Fibroblast of lung (primary cell): ENCODE results near the gene SLC18A3. TPM values are rescaled to one million over a fixed set of nuclear protein-coding genes. Genes with fewer than 3 reads are reported as not detected.

Source experiments
- DNase-seq, 2 donors: peaks; one replicate each; pipeline versions ENCODE4 v3.0.0 to v3.0.0-alpha.2; 2010; ENCODE audit warnings: low read depth in 2 of 2
- H2AFZ ChIP-seq: 2 replicates; pipeline ENCODE4 v1.5.1; 2012; ENCODE audit warnings: low read length, control low read depth, inconsistent platforms
- H3K27ac ChIP-seq: 2 replicates; pipeline ENCODE4 v1.5.1; 2011; ENCODE audit warnings: low read length, control low read depth; ENCODE audit not compliant: insufficient read depth
- H3K27me3 ChIP-seq: 2 replicates; pipeline ENCODE4 v1.5.1; 2011; ENCODE audit warnings: mild to moderate bottlenecking, low read length; ENCODE audit not compliant: control insufficient read depth, insufficient read depth
- H3K36me3 ChIP-seq: 2 replicates; pipeline ENCODE4 v1.5.1; 2011; ENCODE audit warnings: low read length; ENCODE audit not compliant: control insufficient read depth, insufficient read depth
- H3K4me1 ChIP-seq: 2 replicates; pipeline ENCODE4 v1.5.1; 2011; ENCODE audit warnings: low read length; ENCODE audit not compliant: control insufficient read depth, insufficient read depth; ENCODE audit errors: extremely low read depth
- H3K4me2 ChIP-seq: 2 replicates; pipeline ENCODE4 v1.5.1; 2011; ENCODE audit warnings: low read length, control low read depth; ENCODE audit not compliant: insufficient read depth; ENCODE audit errors: extremely low read depth
- H3K4me3 ChIP-seq, 4 experiments: fragments of 200-600 bp in 1 of 4; sonication (generic) in 1 of 4; replicated peaks in 1 of 4; 2 replicates each; pipeline ENCODE4 v1.5.1; 2011 to 2016; ENCODE audit warnings: low read length in 4 of 4, low read depth in 3 of 4, mild to moderate bottlenecking in 3 of 4, control low read depth in 2 of 4, inconsistent platforms in 1 of 4, mixed read lengths in 1 of 4; ENCODE audit not compliant: insufficient read depth in 1 of 4; ENCODE audit errors: control extremely low read depth in 1 of 4
- H3K79me2 ChIP-seq: 2 replicates; pipeline ENCODE4 v1.5.1; 2012; ENCODE audit warnings: mild to moderate bottlenecking, low read length, inconsistent platforms; ENCODE audit not compliant: control insufficient read depth, insufficient read depth
- H3K9ac ChIP-seq: 2 replicates; pipeline ENCODE4 v1.5.1; 2011; ENCODE audit warnings: mild to moderate bottlenecking, low read length, control low read depth; ENCODE audit not compliant: insufficient read depth
- H3K9me3 ChIP-seq: 2 replicates; pipeline ENCODE4 v1.5.1; 2012; ENCODE audit warnings: low read depth, low read length; ENCODE audit not compliant: control insufficient read depth, insufficient read depth
- H4K20me1 ChIP-seq: 2 replicates; pipeline ENCODE4 v1.5.1; 2011; ENCODE audit warnings: low read length; ENCODE audit not compliant: control insufficient read depth, insufficient read depth; ENCODE audit errors: extremely low read depth
- CTCF ChIP-seq, 2 donors: IDR thresholded peaks in 1 of 2; conservative IDR thresholded peaks in 1 of 2; 1 replicate in 1 of 2; 2 replicates in 1 of 2; pipeline ENCODE4 v1.5.1; 2011 to 2012; ENCODE audit warnings: low read length in 2 of 2, control low read depth in 1 of 2, inconsistent platforms in 1 of 2, low read depth in 1 of 2, mild to moderate bottlenecking in 1 of 2
- EZH2 ChIP-seq: IDR thresholded peaks from 2 replicates; pipeline ENCODE4 v1.5.1; 2012; ENCODE audit warnings: low read length, control low read depth, mild to moderate bottlenecking; ENCODE audit errors: missing control alignments
- polyA plus RNA-seq, 2 donors: library from polyadenylated mRNA; depleted of rRNA in 1 of 2; stranded (reverse) in 1 of 2; unstranded in 1 of 2; fragments of >200 nt; gene quantifications; 2 replicates each; pipeline ENCODE4 v1.2.1, GENCODE V29; 2011 to 2012; ENCODE audit warnings: missing spikeins in 1 of 2
- total RNA-seq: library from RNA; depleted of rRNA; stranded (reverse); fragments of >200 nt; gene quantifications from 2 replicates; pipeline ENCODE4 v1.2.1, GENCODE V29; 2014

SLC18A3 gene
- total and polyA plus RNA-seq, 2 donors (not counting 1 experiment from before 2014, with no cell fraction given), result not detected

GRCh38 chr10:49569031-49569631, 41.0 kb upstream of the SLC18A3 start:
- no peak overlapping the region for H3K27ac ChIP-seq
- H4K20me1 ChIP-seq, result no peaks in the 10 kb centered on the region
- no peak overlapping the region for H3K4me2 ChIP-seq
- H3K27me3 ChIP-seq, result no peaks in the 10 kb centered on the region
- TF ChIP-seq CTCF (conservative IDR thresholded peaks at IDR 0.05 in 1 of 2, IDR thresholded peaks at IDR 0.05 in 1 of 2; ENCODE audit: low read depth in 1 of 2, low read length in 2 of 2) (no peak), EZH2 (no peak)
- no peaks in the 10 kb centered on the region for H3K79me2 ChIP-seq
- no peaks in the 10 kb centered on the region for H3K9me3 ChIP-seq
- H3K4me3 ChIP-seq, result no peak overlapping the region
- DNase-seq, result peak; percentile 31 to 94
- no peak overlapping the region for H3K9ac ChIP-seq
- no peak overlapping the region for H2AFZ ChIP-seq
- H3K4me1 ChIP-seq, result no peaks in the 10 kb centered on the region
- H3K36me3 ChIP-seq, result no peaks in the 10 kb centered on the region

GRCh38 chr10:49571388-49571787, 38.7 kb upstream of the SLC18A3 start:
- no peak overlapping the region for H3K27ac ChIP-seq

GRCh38 chr10:49572594-49573114, 37.5 kb upstream of the SLC18A3 start:
- no peaks in the 10 kb centered on the region for H3K36me3 ChIP-seq
- H4K20me1 ChIP-seq, result no peaks in the 10 kb centered on the region
- H3K4me1 ChIP-seq, result no peaks in the 10 kb centered on the region
- H3K9ac ChIP-seq, result no peak overlapping the region
- H3K4me3 ChIP-seq, result no peak overlapping the region
- DNase-seq, result no peak
- H3K27ac ChIP-seq, result no peak overlapping the region
- TF ChIP-seq CTCF (conservative IDR thresholded peaks at IDR 0.05 in 1 of 2, IDR thresholded peaks at IDR 0.05 in 1 of 2; ENCODE audit: low read depth in 1 of 2, low read length in 2 of 2), result no peak
- TF ChIP-seq EZH2, result no peak
- no peaks in the 10 kb centered on the region for H3K9me3 ChIP-seq
- no peak overlapping the region for H3K4me2 ChIP-seq
- H3K27me3 ChIP-seq, result no peaks in the 10 kb centered on the region
- H3K79me2 ChIP-seq, result no peaks in the 10 kb centered on the region
- H2AFZ ChIP-seq, result no peak overlapping the region

More at GRCh38 chr10:49571388-49571787, 38.7 kb upstream of the SLC18A3 start:
- no peak overlapping the region for H3K4me2 ChIP-seq
- no peaks in the 10 kb centered on the region for H3K9me3 ChIP-seq
- no peak overlapping the region for H3K4me3 ChIP-seq
- no peaks in the 10 kb centered on the region for H3K36me3 ChIP-seq
- H3K27me3 ChIP-seq, result no peaks in the 10 kb centered on the region
- no peaks in the 10 kb centered on the region for H4K20me1 ChIP-seq
- peak; percentile 3 to 69 for DNase-seq
- H3K4me1 ChIP-seq, result no peaks in the 10 kb centered on the region
- TF ChIP-seq CTCF (conservative IDR thresholded peaks at IDR 0.05 in 1 of 2, IDR thresholded peaks at IDR 0.05 in 1 of 2; ENCODE audit: low read depth in 1 of 2, low read length in 2 of 2) (no peak), EZH2 (no peak)
- no peak overlapping the region for H2AFZ ChIP-seq
- H3K79me2 ChIP-seq, result no peaks in the 10 kb centered on the region
- no peak overlapping the region for H3K9ac ChIP-seq
